GM10266 (cell line): ENCODE data around the gene MAPK11.
A peak's percentile ranks its signal among the peaks of the same experiment; 100 is the strongest.

Source experiments
- DNase-seq: peaks from one replicate; pipeline ENCODE4 v3.0.0; 2012; ENCODE audit errors: extremely low spot score
- TF ChIP-seq, protein P1 (sequence below): IDR thresholded peaks from 2 replicates; pipeline ENCODE4 v1.5.1; 2012; ENCODE audit warnings: mild to moderate bottlenecking, low read depth; ENCODE audit not compliant: control insufficient read depth, insufficient read depth; ENCODE audit errors: missing control alignments

Gene MAPK11

DNA sequence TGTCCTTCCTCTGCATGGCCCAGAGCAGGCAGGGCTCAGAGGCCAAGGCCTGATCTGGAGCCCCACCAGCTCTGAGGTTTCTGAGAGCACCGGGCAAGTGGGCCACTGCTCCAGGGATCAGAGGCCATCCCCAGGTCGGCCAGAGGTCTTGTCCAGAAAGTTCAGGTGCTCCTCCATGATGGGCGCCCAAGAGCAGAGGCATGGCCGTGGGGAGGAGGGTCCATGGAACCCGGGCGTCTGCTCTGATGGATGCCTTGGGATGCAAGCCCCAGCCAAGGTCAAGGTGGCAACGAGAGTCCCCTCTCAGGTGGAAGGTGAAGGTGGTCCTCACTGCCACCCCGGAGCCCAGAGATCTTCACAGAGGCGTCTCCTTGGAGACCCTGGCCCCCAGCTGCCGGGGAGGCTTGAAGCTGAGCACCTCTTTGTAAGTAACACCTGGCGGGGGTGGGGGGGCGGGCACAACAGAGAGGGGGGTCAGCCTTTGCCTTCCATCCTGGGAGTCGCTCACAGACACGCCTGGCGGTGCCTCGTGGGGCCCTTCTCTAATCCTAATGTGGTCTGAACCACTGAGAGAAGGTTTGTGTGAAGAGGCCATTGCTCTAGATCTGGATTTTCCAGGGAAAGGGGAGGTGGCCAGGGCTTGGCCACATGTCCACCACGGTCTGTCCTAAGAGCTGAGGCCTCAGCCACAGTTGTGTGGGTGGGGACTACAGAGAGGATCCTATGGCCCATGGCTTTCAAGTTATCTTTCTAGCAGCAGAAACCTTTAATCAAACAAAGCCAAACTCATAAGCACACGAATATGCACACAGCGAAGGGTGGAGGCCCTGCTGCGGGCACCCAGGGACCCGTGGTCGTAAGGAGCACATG is 16.9 kb downstream of the MAPK11 start:
- DNase-seq = no peak
- TF ChIP-seq, protein P1, sequence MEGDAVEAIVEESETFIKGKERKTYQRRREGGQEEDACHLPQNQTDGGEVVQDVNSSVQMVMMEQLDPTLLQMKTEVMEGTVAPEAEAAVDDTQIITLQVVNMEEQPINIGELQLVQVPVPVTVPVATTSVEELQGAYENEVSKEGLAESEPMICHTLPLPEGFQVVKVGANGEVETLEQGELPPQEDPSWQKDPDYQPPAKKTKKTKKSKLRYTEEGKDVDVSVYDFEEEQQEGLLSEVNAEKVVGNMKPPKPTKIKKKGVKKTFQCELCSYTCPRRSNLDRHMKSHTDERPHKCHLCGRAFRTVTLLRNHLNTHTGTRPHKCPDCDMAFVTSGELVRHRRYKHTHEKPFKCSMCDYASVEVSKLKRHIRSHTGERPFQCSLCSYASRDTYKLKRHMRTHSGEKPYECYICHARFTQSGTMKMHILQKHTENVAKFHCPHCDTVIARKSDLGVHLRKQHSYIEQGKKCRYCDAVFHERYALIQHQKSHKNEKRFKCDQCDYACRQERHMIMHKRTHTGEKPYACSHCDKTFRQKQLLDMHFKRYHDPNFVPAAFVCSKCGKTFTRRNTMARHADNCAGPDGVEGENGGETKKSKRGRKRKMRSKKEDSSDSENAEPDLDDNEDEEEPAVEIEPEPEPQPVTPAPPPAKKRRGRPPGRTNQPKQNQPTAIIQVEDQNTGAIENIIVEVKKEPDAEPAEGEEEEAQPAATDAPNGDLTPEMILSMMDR = no peak

GRCh38 chr22:50252082-50253045 is 17.8 kb downstream of the MAPK11 start:
- TF ChIP-seq, protein P1 = peak; percentile 83
- DNase-seq = peak; percentile 82

GRCh38 chr22:50251477-50252081 is 18.6 kb downstream of the MAPK11 start:
- no peak for DNase-seq
- TF ChIP-seq, protein P1 = no peak

GRCh38 chr22:50250555-50251476 is 19.4 kb downstream of the MAPK11 start, which contains the start of gene HDAC10:
HDAC10 (minus strand) TSS chr22:50251265; CDS start chr22:50251032, 233 bp downstream.
- TF ChIP-seq, protein P1 = no peak
- DNase-seq = peak; percentile 96

GRCh38 chr22:50250249-50250554 is 20.0 kb downstream of the MAPK11 start:
- TF ChIP-seq, protein P1 = no peak
- DNase-seq = no peak
